Astrocyte of the cerebellum (primary cell): ENCODE results near the gene VDAC1.

Source experiments
- DNase-seq: peaks from one replicate; pipeline ENCODE4 v3.0.0-alpha.2; 2011; ENCODE audit warnings: low read depth
- H3K4me3 ChIP-seq: 2 replicates; pipeline ENCODE4 v1.5.1; 2011; ENCODE audit warnings: mild to moderate bottlenecking, low read depth, low read length, moderate library complexity
- in situ Hi-C: cut with HindIII; loops from 2 replicates; pipeline ENCODE4 v1.10.0; 2017; ENCODE audit warnings: low sequenced_read_pairs
- TF ChIP-seq, protein P1 (sequence below): IDR thresholded peaks from 2 replicates; pipeline ENCODE4 v1.5.1; 2012; ENCODE audit warnings: low read length, low read depth, moderate library complexity, mild to moderate bottlenecking; ENCODE audit errors: missing control alignments

VDAC1 gene

GRCh38 chr5:133927300-133928180, 77.2 kb downstream of the VDAC1 start:
- no peak for DNase-seq
- TF ChIP-seq, protein P1, sequence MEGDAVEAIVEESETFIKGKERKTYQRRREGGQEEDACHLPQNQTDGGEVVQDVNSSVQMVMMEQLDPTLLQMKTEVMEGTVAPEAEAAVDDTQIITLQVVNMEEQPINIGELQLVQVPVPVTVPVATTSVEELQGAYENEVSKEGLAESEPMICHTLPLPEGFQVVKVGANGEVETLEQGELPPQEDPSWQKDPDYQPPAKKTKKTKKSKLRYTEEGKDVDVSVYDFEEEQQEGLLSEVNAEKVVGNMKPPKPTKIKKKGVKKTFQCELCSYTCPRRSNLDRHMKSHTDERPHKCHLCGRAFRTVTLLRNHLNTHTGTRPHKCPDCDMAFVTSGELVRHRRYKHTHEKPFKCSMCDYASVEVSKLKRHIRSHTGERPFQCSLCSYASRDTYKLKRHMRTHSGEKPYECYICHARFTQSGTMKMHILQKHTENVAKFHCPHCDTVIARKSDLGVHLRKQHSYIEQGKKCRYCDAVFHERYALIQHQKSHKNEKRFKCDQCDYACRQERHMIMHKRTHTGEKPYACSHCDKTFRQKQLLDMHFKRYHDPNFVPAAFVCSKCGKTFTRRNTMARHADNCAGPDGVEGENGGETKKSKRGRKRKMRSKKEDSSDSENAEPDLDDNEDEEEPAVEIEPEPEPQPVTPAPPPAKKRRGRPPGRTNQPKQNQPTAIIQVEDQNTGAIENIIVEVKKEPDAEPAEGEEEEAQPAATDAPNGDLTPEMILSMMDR = no peak
- H3K4me3 ChIP-seq = no peak overlapping the region
- in situ Hi-C loops = loop anchor here (5.0 kb wide), 1 partner anchor 60 kb away; no protein-coding TSS in a partner anchor

DNA sequence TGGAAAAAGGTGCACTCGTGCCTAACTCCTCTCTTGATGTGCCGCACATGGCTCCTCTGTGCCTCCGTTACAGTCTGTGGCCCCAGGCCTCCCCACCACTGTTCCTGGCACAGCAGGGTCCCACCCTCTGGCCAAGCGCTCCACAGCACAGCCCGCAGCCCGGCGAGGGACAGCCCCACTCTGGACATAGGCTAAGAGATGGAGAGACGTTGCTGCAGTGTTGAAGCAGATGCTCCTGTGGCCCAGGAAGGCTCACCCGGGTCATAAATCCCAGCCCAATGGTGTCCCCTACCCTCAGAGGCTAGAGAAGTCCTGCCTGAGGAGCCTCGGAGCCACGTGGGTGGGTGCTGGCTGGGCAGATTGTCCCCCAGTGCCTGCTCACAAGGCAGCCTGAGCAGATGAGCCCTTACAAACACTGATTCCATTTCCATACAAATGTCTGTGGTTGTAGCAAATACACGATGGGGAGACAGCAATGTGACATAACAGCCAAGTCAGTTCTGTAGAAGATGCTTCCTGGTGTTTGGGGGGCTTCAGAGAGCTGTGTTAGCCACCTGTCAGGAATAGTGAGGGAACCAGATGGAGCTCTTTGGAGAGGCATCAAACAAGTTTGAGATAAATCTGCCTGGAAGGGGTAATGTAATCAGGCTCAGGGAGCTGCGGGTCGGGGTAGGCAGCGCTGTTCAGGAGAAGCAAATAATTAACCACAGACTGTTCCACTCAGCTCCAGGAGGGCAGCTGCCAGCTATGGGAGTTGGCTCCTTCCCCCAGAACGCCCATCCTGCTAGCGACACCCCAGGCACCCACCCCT, 78.1 kb downstream of the VDAC1 start:
- H3K4me3 ChIP-seq = no peak overlapping the region
- DNase-seq = no peak
- in situ Hi-C loops = loop anchor here (5.0 kb wide), 1 partner anchor 59 kb away; no protein-coding TSS in a partner anchor
- TF ChIP-seq, protein P1 = no peak

DNA sequence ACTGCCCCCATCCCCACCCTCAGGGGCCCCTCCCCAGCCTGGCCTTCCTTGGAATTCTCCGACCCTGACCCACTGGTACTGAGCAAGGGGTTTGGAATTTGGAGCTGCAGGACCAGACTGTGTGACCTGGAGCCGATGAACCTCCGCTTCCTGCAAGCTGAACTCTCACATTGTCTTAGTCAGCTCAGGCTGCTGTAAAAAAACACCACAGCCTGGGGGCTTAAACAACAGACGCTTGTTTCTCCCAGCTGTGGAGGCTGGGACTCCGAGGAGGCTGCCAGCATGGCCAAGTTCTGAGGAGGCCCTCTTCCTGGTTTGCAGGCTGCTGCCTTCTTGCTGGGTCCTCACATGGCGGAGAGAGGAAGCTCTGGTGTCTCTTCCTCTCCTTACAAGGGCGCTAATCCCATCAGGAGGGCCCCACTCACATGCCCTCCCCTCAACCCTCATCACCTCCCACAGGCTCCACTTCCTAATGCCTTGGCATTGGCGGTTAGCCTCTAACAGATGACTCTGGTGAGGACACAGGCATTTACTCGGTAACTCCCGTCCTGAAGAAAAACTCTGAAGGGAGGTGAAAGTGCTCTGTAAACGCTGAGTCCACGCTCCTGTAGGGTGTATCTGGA, 78.8 kb downstream of the VDAC1 start:
- in situ Hi-C loops = loop anchor here (5.0 kb wide), 1 partner anchor 59 kb away; no protein-coding TSS in a partner anchor
- no peak for DNase-seq
- TF ChIP-seq, protein P1 = no peak
- H3K4me3 ChIP-seq = no peak overlapping the region

GRCh38 chr5:133925269-133925668, 79.5 kb downstream of the VDAC1 start:
- in situ Hi-C loops = loop anchor here (5.0 kb wide), 1 partner anchor 58 kb away; no protein-coding TSS in a partner anchor
- no peak for DNase-seq
- TF ChIP-seq, protein P1 = no peak
- H3K4me3 ChIP-seq = no peak overlapping the region

DNA sequence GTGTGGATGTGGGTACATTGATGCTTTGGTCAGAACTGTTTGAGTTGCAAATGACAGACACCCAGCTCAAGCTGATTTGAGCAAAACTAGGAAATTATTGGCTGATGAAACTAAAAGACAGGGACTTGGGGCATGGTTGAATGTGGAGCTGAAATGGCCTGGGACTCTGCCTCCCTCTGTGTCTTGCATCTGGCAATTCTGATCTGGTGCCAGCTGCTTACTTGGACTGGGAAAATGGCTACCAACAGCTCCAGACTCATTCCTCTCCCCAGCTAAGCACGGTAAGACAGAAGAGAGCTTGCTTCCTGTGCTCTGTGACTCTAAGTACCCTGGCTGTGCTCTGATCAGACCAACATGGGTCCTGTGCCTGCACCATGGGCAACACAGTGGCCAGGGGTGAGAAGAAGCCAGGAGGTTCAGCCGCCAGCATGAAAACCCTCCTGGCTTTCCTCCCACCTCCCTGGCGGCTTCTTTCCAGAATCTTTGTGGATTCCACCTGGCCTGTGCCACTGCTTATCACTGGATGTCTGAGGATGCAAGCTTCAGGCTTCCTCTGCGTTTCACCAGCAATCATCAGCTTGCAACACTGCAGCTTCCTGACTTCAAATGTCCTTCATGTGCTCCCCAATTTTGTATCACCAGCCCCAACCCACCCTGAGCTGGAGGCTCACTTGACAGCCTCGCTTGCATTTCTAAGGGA, 80.4 kb downstream of the VDAC1 start:
- H3K4me3 ChIP-seq = no peak overlapping the region
- DNase-seq = no peak
- TF ChIP-seq, protein P1 = no peak
- in situ Hi-C loops = no loop called here

DNA sequence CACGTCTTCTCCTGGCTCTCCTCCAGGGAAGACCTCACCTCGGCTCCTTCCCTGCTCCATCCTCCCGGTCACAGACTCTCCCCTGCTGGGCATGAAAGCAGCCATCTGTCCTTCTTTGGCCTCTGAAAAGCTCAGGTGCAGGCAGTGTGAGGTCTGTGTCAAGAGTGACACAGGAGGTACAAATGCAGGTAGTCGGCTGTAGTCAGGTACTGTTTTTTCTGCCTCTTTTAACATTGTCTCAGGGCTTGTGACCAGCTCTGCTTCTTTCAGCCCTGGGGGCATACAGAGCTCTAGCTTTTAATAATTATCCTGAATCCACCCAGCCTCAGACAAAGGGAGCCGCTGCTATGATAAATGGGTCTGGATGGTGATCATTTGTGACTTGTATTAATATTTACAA, 82.8 kb downstream of the VDAC1 start:
- in situ Hi-C loops = no loop called here
- TF ChIP-seq, protein P1 = no peak
- H3K4me3 ChIP-seq = no peak overlapping the region
- no peak for DNase-seq
